NCI-H1105 treated with DMSO at 0.1 percent for 48 hours (cell line): ENCODE measurements around the gene TNS1.
"Not testable (repeated sequence)": the region's sequence is repeated elsewhere in the genome, so short reads cannot be mapped to it uniquely, and the experiment has no call there.

Source experiments
- DNase-seq: peaks from one replicate; lab custom pipeline; 2025; lab: John Stamatoyannopoulos, UW

Gene TNS1

GRCh38 chr2:218029366-218030360 is 26.9 kb upstream of the TNS1 start:
- no peak for DNase-seq

- DNase-seq = peak; percentile 1
These were observed 26.0 kb upstream of the TNS1 start for GRCh38 chr2:218028562-218029348.

GRCh38 chr2:218028189-218028495 is 25.3 kb upstream of the TNS1 start:
- no peak for DNase-seq

GRCh38 chr2:218027426-218028188 is 24.8 kb upstream of the TNS1 start:
- DNase-seq = no peak

- peak; percentile 7 for DNase-seq
These were observed 24.1 kb upstream of the TNS1 start for GRCh38 chr2:218026676-218027425.

- DNase-seq = no peak
These were observed 23.4 kb upstream of the TNS1 start for GRCh38 chr2:218026244-218026643.

- no peak for DNase-seq
These were observed 22.1 kb upstream of the TNS1 start for GRCh38 chr2:218024871-218025270.

- no peak for DNase-seq
These were observed 21.5 kb upstream of the TNS1 start for GRCh38 chr2:218024336-218024735.

GRCh38 chr2:218023636-218024035 is 20.8 kb upstream of the TNS1 start:
- DNase-seq = no peak

GRCh38 chr2:218022851-218023530 is 20.2 kb upstream of the TNS1 start:
- no peak for DNase-seq

GRCh38 chr2:218022131-218022850 is 19.5 kb upstream of the TNS1 start:
- no peak for DNase-seq

GRCh38 chr2:218021536-218022071 is 18.8 kb upstream of the TNS1 start:
- no peak for DNase-seq

GRCh38 chr2:218020966-218021535 is 18.3 kb upstream of the TNS1 start:
- DNase-seq = no peak

- DNase-seq = no peak
These were observed 17.5 kb upstream of the TNS1 start for GRCh38 chr2:218020281-218020680.

GRCh38 chr2:218019411-218020060 is 16.7 kb upstream of the TNS1 start:
- DNase-seq = no peak

- DNase-seq = not testable (repeated sequence)
These were observed 16.0 kb upstream of the TNS1 start for GRCh38 chr2:218018842-218019125.

- no peak for DNase-seq
These were observed 14.6 kb upstream of the TNS1 start for GRCh38 chr2:218017211-218018053.

GRCh38 chr2:218016810-218017209 is 14.0 kb upstream of the TNS1 start:
- no peak for DNase-seq
